SJCRH30 (cell line): ENCODE data around the gene STK39. TPM values are rescaled to one million over a fixed set of nuclear protein-coding genes. Genes with fewer than 3 reads are reported as not detected.
"Not testable (repeated sequence)": the region's sequence is repeated elsewhere in the genome, so short reads cannot be mapped to it uniquely, and the experiment has no call there.

Experiments
- DNase-seq, 2 experiments: peaks; one replicate each; pipeline ENCODE4 v3.0.0-alpha.2; 2015 to 2020
- H3K27ac ChIP-seq: fragments of 250-450 bp; sonication (Bioruptor Pico); 2 replicates; pipeline ENCODE4 v1.5.1; 2020; ENCODE audit warnings: mild to moderate bottlenecking, moderate library complexity
- H3K27me3 ChIP-seq: fragments of 250-450 bp; sonication (Bioruptor Pico); 2 replicates; pipeline ENCODE4 v1.5.1; 2020; ENCODE audit warnings: mild to moderate bottlenecking, moderate library complexity
- H3K36me3 ChIP-seq: fragments of 250-450 bp; sonication (Bioruptor Pico); 2 replicates; pipeline ENCODE4 v1.5.1; 2020; ENCODE audit warnings: mild to moderate bottlenecking, moderate library complexity
- H3K4me1 ChIP-seq: fragments of 250-450 bp; sonication (Bioruptor Pico); 2 replicates; pipeline ENCODE4 v1.5.1; 2020; ENCODE audit warnings: mild to moderate bottlenecking, moderate library complexity
- H3K4me3 ChIP-seq: fragments of 250-450 bp; sonication (Bioruptor Pico); 2 replicates; pipeline ENCODE4 v1.5.1; 2020; ENCODE audit warnings: mild to moderate bottlenecking, moderate library complexity
- H3K9me3 ChIP-seq: fragments of 250-450 bp; sonication (Bioruptor Pico); replicated peaks from 2 replicates; pipeline ENCODE4 v1.5.1; 2020; ENCODE audit warnings: mild to moderate bottlenecking, moderate library complexity
- total RNA-seq: library from RNA; depleted of rRNA; stranded (reverse); fragments of >200 nt; shearing (Covaris generic); gene quantifications from 2 replicates; pipeline ENCODE4 v1.2.3, GENCODE V29; 2014

Gene STK39
- total RNA-seq, 1 experiment from 2014 or later, result 8.5 TPM

- H3K9me3 ChIP-seq, result no peaks in the 10 kb centered on the region
- H3K27ac ChIP-seq, result no peak overlapping the region
- DNase-seq, result no peak
- no peak overlapping the region for H3K4me3 ChIP-seq
- no peaks in the 10 kb centered on the region for H3K27me3 ChIP-seq
- H3K4me1 ChIP-seq, result no peaks in the 10 kb centered on the region
- H3K36me3 ChIP-seq, result no peaks in the 10 kb centered on the region
These were observed 163.1 kb downstream of the STK39 start for GRCh38 chr2:168084288-168084687.

GRCh38 chr2:168081452-168081851 lies 165.9 kb downstream of the STK39 start:
- H3K4me1 ChIP-seq, result not testable (repeated sequence)

GRCh38 chr2:168079236-168079635 lies 168.2 kb downstream of the STK39 start:
- Histone ChIP-seq H3K27ac (no peak overlapping the region), H3K27me3 (no peaks in the 10 kb centered on the region), H3K4me1 (no peaks in the 10 kb centered on the region), H3K9me3 (no peaks in the 10 kb centered on the region), H3K4me3 (no peak overlapping the region), H3K36me3 (no peaks in the 10 kb centered on the region)
- DNase-seq, result no peak

More at GRCh38 chr2:168081452-168081851, 165.9 kb downstream of the STK39 start:
- H3K36me3 ChIP-seq, H3K27ac ChIP-seq, DNase-seq, H3K9me3 ChIP-seq, H3K4me3 ChIP-seq, H3K27me3 ChIP-seq: not testable (repeated sequence)

- H3K4me3 ChIP-seq, result no peak overlapping the region
- H3K27ac ChIP-seq, result no peak overlapping the region
- DNase-seq, result no peak
- no peaks in the 10 kb centered on the region for H3K36me3 ChIP-seq
- no peaks in the 10 kb centered on the region for H3K9me3 ChIP-seq
- no peaks in the 10 kb centered on the region for H3K27me3 ChIP-seq
- H3K4me1 ChIP-seq, result no peaks in the 10 kb centered on the region
These were observed 170.7 kb downstream of the STK39 start for GRCh38 chr2:168076731-168077130.

- DNase-seq, result no peak
- Histone ChIP-seq H3K36me3 (no peaks in the 10 kb centered on the region), H3K27me3 (no peaks in the 10 kb centered on the region), H3K9me3 (no peaks in the 10 kb centered on the region), H3K4me1 (no peaks in the 10 kb centered on the region), H3K27ac (no peak overlapping the region), H3K4me3 (no peak overlapping the region)
These were observed 171.9 kb downstream of the STK39 start for GRCh38 chr2:168075446-168075845.

GRCh38 chr2:168072626-168073303 lies 174.6 kb downstream of the STK39 start:
- no peak overlapping the region for H3K27ac ChIP-seq
- H3K4me3 ChIP-seq, result no peak overlapping the region
- H3K36me3 ChIP-seq, result no peaks in the 10 kb centered on the region
- H3K27me3 ChIP-seq, result no peaks in the 10 kb centered on the region
- H3K9me3 ChIP-seq, result no peaks in the 10 kb centered on the region
- no peak for DNase-seq
- peaks cover 5% of the 10 kb centered on the region; the same call in 1 of the 2 replicates for H3K4me1 ChIP-seq

- H3K4me3 ChIP-seq, result no peak overlapping the region
- H3K27me3 ChIP-seq, result no peaks in the 10 kb centered on the region
- DNase-seq, result no peak
- no peak overlapping the region for H3K27ac ChIP-seq
- no peaks in the 10 kb centered on the region for H3K9me3 ChIP-seq
- H3K4me1 ChIP-seq, result peaks cover 2% of the 10 kb centered on the region; the same call in 1 of the 2 replicates
- H3K36me3 ChIP-seq, result peaks cover 3% of the 10 kb centered on the region; the same call in 1 of the 2 replicates
These were observed 183.1 kb downstream of the STK39 start for GRCh38 chr2:168064011-168064998.

- no peak overlapping the region for H3K4me3 ChIP-seq
These were observed 184.5 kb downstream of the STK39 start for GRCh38 chr2:168062936-168063335.

GRCh38 chr2:168062054-168062453 lies 185.3 kb downstream of the STK39 start:
- Histone ChIP-seq H3K4me3 (no peak overlapping the region), H3K4me1 (no peaks in the 10 kb centered on the region), H3K27me3 (no peaks in the 10 kb centered on the region), H3K27ac (no peak overlapping the region), H3K9me3 (no peaks in the 10 kb centered on the region), H3K36me3 (peaks cover 3% of the 10 kb centered on the region; the same call in 1 of the 2 replicates)
- no peak for DNase-seq

More at GRCh38 chr2:168062936-168063335, 184.5 kb downstream of the STK39 start:
- no peaks in the 10 kb centered on the region for H3K9me3 ChIP-seq
- DNase-seq, result no peak
- peaks cover 3% of the 10 kb centered on the region; the same call in 1 of the 2 replicates for H3K36me3 ChIP-seq
- no peaks in the 10 kb centered on the region for H3K27me3 ChIP-seq
- H3K4me1 ChIP-seq, result no peaks in the 10 kb centered on the region
- no peak overlapping the region for H3K27ac ChIP-seq

- H3K27me3 ChIP-seq, result no peaks in the 10 kb centered on the region
- H3K36me3 ChIP-seq, result peaks cover 3% of the 10 kb centered on the region; the same call in 1 of the 2 replicates
- H3K27ac ChIP-seq, result no peak overlapping the region
- H3K4me3 ChIP-seq, result no peak overlapping the region
- no peaks in the 10 kb centered on the region for H3K4me1 ChIP-seq
- H3K9me3 ChIP-seq, result no peaks in the 10 kb centered on the region
- DNase-seq, result no peak
These were observed 186.2 kb downstream of the STK39 start for GRCh38 chr2:168060986-168061750.

GRCh38 chr2:168059758-168060157 lies 187.6 kb downstream of the STK39 start:
- Histone ChIP-seq H3K9me3 (no peaks in the 10 kb centered on the region), H3K4me1 (no peaks in the 10 kb centered on the region), H3K27ac (no peak overlapping the region), H3K4me3 (no peak overlapping the region), H3K36me3 (peaks cover 3% of the 10 kb centered on the region; the same call in 1 of the 2 replicates), H3K27me3 (no peaks in the 10 kb centered on the region)
- no peak for DNase-seq

GRCh38 chr2:168058675-168059074 lies 188.7 kb downstream of the STK39 start:
- H3K4me1 ChIP-seq, result no peaks in the 10 kb centered on the region
- H3K27ac ChIP-seq, result no peak overlapping the region
- H3K9me3 ChIP-seq, result no peaks in the 10 kb centered on the region
- DNase-seq, result no peak
- no peaks in the 10 kb centered on the region for H3K27me3 ChIP-seq
- H3K4me3 ChIP-seq, result no peak overlapping the region
- peaks cover 3% of the 10 kb centered on the region; the same call in 1 of the 2 replicates for H3K36me3 ChIP-seq

- Histone ChIP-seq H3K27me3 (no peaks in the 10 kb centered on the region), H3K4me3 (no peak overlapping the region), H3K27ac (no peak overlapping the region), H3K36me3 (no peaks in the 10 kb centered on the region), H3K9me3 (no peaks in the 10 kb centered on the region), H3K4me1 (no peaks in the 10 kb centered on the region)
- no peak for DNase-seq
These were observed 191.1 kb downstream of the STK39 start for GRCh38 chr2:168056242-168056787.

- H3K4me3 ChIP-seq, result no peak overlapping the region
- DNase-seq, result no peak
- H3K27ac ChIP-seq, result no peak overlapping the region
- H3K4me1 ChIP-seq, result no peaks in the 10 kb centered on the region
- no peaks in the 10 kb centered on the region for H3K9me3 ChIP-seq
- no peaks in the 10 kb centered on the region for H3K27me3 ChIP-seq
- no peaks in the 10 kb centered on the region for H3K36me3 ChIP-seq
These were observed 192.7 kb downstream of the STK39 start for GRCh38 chr2:168054657-168055056.
